HG02798 (cell line): Measurements from ENCODE around the gene RNF13.

Source experiments
- ATAC-seq: cut with Tn5 transposase; IDR thresholded peaks from one replicate; pipeline ENCODE4 v1.9.1; 2021; ENCODE audit warnings: mild to moderate bottlenecking; ENCODE audit not compliant: unreplicated experiment, poor library complexity

RNF13 gene, protein sequence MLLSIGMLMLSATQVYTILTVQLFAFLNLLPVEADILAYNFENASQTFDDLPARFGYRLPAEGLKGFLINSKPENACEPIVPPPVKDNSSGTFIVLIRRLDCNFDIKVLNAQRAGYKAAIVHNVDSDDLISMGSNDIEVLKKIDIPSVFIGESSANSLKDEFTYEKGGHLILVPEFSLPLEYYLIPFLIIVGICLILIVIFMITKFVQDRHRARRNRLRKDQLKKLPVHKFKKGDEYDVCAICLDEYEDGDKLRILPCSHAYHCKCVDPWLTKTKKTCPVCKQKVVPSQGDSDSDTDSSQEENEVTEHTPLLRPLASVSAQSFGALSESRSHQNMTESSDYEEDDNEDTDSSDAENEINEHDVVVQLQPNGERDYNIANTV

DNA sequence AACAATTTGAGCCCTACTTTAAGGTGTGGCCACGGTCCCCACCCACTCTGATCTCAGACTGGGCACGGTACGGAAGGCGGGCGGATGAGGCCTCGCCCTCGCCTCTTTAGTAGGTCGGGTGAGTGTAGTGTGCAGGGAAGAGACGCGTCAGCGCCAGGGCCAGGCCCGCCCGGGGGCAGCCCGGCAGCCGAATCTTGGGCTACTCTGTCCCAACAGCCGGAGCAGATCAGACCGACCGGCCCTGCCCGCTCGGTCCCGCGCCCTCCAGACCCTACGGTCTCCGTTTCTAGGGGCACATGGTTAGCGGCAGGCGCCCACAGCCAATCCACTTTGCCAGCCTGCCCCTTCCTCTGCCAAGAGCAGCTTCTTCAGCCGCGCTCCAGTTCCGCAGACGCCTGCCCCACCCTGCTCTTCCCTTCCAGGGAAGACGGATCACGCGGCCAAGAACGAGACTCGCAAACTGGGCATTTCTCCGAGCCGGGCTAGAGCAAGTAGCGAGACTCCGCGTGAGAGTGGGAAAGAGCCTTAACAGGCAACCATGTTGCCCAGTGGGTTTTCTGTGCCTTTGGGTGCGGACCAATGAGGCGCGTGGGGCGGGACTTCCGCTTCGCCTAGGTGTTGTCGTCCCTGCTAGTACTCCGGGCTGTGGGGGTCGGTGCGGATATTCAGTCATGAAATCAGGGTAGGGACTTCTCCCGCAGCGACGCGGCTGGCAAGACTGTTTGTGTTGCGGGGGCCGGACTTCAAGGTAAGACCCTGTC, at the start of gene RNF13:
RNF13 (plus strand) TSS at position 610 of the 761 bp plus-strand sequence. CDS start 32,812 bp downstream, outside the sequence.
- ATAC-seq, result peak; percentile 95

DNA sequence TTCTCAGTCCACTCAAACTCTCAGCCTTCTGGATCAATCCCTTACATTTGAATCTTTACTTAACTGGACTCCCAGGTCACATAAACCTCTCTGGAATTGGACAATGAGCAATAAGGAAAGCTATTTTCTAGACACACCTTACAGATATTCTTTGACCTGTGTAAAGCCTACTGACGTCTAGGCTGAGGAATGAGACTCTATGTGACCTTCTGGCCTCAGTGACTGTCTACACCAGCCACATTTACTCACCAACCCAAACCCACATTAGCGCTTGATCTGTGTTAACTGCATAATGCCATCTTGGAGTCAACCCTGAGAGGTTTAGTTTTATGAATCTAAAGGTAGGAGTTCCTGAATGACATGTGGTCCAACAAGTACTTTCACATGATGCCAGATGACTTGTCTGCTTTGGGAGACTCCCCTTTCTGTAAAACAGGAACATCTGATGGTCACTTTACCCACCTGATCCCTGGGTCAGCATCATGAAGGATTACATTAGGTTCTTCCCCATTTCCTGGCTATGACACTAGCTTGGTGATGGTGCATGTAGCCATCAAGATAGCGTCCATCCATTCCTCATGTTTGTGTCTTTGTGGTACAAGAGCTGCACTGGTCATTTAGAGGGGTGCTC, 49.3 kb upstream of the RNF13 start:
- no peak for ATAC-seq

DNA sequence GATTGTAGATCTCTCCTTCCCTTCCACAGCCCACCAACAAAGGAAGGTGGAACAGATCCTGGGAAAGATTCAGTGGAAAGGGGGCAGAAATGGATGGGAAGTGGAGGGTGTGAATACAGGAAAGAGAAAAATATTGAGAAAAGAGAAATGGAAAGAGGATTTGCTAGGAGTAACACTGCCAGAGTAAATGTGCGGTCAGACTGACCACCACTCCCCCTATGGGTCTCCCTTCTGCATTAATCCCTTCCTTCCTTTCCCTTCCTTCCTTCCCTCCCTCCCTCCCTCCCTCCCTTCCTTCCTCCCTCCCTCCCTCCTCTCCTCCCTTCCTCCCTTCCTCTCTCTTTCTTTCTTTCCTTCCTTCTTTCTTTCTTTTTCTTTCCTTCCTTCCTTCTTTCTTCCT, 48.7 kb upstream of the RNF13 start:
- no peak for ATAC-seq

DNA sequence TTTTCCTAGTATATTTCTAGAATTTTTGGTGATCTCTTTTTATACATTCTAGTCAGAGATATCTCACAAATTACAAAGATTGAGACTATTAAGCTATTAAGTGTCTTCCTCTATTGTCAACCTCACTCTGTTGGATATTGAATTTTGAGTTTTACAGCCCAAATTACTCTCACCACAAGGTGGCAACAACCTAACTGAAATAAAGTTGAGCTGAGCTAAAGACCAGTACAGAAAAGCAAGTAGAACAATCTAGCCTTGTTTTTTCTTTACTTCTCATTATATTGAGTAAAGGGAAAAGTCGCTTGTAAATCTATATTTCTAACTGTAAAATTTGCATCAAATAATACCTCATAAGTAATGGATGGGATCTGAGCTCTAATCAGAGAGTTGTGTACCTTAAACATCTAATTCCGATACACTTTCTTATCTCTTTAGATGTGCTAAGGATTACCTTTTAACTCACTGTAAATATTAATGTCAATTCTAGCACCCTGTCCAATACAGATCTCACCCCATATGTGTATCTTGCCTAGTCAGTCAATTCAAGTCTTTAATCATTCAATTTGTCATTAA, 47.2 kb upstream of the RNF13 start:
- ATAC-seq, result no peak

DNA sequence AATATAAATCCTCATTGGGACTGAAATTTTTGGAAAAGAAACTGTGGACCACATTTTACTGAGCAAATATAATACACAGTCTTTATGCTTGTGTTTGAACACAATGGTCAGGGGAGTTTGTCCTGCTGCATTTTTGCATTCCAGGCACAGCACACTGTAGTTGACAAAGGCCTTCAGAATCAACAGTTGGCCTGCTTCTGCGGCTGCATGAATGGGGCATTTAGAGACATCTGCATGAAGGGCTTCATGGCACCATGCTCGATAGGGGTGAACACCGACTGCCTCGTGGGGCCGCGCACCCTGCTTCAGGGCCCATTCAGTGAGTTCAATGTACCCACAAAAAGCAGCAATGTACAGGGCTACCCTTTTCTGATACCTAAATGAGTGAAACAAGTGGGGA, 45.3 kb upstream of the RNF13 start:
- ATAC-seq, result no peak

DNA sequence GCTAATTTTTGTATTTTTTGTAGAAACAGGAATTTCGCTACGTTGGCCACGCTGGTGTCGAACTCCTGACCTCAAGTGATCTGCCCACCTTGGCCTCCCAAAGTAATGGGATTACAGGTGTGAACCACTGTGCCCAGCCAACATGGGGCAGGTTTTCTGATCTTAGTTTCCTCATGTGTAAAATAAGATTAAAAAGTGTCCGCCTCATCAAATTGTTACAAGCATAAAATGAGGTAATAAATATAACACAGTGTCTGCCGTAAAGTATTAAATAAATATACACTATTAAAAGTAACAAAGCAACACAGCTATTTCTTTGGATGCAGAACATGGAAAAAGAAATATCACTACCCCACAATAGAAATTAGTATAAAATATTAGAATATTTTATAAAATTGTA, 44.3 kb upstream of the RNF13 start:
- no peak for ATAC-seq

DNA sequence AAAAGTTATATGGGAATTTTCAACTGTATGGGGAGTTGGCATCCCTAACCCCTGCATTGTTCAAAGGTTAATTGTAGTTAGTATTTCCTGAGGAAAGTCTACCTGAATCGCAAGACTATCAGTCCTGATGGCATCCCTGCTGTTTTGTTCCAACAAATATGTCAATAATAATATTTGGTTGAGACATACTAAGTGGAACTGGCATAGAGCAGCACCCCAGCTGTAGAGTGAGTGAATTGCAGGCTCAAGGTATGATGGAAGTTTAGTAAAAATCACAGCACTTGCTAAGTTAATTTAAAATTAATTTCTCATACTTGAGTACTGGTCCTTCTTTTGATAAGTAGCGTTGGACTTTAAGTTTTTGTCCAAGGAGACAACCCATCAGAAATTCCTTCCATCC, 42.8 kb upstream of the RNF13 start:
- ATAC-seq, result no peak

DNA sequence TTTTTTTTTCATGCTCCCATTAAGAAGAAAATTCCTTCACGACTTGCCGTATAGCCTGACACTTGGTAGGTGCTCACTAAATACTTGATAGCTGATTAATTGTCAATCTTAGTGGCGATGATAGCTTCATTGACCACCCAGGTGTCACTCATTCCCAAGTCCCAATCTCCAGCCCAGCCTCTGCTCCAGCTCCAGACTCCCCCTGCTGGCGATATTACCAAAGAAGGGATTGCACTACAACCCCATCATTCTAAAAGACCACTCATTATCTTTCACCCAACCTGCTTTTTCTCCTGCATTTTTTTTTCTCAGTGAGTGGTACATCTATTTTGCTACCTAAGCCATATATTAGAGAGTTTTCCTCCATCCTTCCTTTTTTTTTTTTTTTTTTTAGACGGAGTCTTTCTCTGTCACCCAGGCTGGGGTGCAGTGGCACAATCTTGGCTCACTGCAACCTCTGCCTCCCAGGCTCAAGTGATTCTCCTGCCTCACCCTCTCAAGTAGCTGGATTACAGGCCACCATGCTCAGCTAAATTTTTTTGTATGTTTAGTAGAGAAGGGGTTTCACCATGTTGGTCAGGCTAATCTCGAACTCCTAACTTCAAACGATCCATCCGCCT, 41.3 kb upstream of the RNF13 start:
- peak; percentile 68 for ATAC-seq

DNA sequence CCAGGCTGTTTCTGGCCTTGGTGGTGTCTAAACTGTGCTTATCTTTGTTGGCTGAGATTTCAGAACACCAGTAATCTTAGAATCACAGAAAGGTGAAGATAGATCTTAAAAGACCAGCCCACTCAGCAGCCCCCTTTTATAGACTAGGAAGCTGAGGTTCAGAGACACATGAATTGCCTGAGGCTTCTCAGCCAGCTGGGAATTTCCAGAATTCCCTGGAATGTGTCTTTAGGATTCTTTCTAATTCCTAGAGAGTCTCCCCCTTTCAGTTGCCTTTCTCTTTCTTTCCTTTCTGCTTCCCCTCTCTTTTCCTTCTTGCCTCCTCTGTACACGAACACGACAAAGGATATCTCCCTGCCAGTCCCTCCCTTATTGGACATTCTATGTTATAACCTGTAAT, 40.2 kb upstream of the RNF13 start:
- ATAC-seq, result no peak

DNA sequence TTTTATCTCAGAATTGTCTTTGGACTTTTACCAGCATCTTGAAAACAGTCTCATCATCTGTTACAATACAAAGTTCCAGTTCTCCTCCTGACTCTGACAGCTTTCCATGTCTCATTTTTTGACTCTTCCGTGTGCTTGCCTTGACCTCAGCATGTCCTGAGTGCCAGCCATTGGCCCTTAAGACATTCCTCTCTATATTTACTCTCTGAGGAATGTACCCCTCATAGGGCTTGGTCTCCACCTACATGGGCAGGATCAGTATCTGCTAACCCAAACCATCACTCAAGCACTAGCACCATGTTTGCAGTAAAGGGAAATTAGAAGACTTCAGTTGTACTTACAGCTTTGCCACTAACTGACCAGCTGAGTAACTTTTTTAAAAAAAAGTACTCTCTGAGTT, 36.8 kb upstream of the RNF13 start:
- no peak for ATAC-seq

DNA sequence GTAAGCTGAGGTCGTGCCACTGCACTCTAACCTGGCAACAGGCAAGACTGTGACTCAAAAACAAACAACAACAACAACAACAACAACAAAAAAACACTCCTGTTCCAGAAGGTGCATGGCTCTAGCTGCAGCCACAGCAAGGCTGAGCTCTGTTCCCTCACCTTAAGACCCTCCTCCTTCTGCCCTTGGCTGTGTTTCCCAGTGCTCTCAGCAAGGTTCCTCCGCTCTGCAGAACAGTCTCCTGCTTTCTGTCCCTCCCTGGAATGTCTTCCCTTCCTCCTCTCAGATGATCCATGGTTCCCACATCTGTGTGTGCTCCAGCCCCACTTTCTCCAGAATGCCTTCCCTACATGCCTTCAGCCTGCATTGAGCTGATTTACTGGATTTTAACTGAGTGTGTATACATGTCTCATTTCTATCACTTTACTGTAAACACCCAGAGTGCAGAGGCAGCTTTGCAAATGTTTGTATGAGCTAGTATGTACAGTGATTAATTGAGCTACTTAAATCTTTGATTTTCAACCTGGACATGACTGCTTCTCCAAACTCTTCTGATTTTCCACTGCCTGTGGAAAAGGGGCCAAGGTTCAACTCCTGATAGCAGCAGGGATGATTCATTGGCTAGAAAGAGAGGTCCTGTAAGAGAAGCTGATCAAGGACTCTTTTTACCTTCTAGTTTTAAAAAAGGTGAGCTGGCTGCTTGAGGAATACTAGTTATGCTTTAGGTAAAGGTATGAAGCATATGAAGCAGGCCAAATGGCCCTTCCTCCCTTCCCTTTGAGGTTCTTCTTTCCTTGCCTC, 35.4 kb upstream of the RNF13 start:
- no peak for ATAC-seq

DNA sequence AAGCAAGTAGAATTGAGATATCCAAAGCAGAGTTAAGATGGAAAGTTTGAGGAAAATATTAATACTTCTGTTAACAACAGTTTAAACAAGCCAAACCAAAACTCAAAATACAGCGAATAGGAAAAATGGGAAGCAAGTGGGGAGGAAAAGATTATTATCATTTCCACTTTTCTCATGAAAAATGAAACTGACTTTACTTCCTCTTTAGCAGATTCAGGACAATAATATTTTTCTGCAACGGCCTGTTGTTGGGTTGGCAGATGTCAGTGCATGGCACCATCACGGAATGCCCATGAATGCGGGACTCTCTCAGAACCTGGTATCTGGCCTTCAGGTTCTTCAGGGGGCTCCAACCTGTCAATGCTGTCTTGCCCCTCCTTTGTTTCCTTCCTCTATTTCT, 31.8 kb upstream of the RNF13 start:
- no peak for ATAC-seq

DNA sequence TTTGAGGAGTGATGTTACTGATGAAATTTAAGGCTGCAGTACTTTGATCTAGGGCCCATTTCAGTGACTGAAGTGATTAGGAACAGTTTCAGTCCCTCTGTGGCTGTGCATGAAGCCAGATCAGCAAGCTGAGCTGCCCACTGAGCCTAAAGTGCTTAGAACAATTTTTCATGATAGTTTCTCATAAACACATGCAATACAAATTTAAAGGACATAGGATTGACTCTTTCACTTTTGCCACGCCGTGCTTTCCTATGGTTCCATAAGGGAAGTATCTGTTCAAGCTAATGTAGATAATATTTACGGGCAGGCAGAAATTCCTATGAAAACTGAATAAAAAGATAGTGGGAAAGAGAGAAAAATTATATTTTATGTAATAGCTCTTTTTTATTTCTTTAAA, 31.3 kb upstream of the RNF13 start:
- no peak for ATAC-seq

DNA sequence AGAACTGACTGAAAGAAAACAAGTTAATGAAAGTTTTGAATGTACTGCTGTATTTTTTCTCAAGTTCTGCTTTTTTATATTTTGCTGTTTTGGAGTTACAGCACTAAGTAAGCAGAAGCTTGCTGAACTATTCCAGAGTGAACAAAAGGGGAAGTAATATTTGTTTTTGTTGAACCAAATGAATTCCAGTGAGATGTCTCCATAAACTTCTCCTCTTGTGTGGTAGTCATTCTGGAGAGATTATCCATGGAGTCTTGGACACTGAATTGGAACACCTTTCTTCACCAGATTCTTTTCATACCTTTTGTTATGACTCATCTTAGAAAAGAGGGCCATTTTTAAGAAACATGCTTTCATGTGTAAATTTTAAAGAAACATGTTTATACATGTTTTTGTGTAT, 29.4 kb upstream of the RNF13 start:
- no peak for ATAC-seq

DNA sequence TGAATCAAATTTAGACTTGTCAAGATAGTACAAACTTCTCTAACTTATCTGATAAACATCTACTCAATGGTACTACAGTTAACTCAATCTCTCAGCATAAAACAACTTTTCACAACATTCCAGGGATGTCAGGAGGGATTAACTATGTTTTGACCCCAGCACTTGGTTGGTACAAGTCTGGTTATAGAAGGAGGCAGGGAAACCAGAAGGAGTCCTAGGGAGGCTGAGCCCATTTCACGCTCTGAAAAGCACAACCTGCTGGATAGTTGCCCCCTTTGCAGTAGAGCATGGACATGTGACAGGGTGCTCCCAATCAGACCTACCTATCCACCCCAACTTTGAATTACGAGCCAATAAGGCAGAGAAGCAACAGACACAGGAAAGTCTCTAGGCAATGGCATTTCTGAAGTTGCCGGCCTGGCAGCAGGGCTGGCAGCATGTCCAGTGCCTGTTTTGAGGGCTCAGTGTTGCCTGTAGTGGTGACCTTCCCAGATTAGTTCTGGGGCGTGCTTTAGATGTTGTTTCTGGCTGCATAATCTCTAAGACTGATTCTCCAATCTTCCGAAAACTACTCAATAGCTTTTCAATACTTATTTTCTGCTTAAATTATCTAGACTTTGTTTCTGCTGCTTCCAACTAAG, 28.8 kb upstream of the RNF13 start:
- no peak for ATAC-seq

DNA sequence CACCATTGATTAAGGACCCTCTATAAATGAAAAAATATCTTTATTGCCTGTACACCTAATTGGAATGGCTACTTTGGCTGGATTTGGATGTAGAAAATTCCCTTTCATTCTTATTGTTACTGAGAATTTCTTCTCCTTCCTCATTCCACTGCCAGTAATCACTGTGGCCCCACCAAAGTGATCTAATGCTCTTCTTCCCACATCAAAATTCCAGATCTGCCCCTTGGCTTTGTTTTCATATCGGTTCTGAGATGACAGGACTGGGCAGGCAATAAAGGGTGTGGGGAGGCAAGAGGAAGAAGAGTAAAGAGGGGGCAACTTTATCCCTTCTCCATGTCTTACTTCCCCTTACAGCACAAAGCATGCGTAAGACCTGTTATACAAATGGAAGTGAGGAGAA, 22.7 kb upstream of the RNF13 start:
- ATAC-seq, result no peak

DNA sequence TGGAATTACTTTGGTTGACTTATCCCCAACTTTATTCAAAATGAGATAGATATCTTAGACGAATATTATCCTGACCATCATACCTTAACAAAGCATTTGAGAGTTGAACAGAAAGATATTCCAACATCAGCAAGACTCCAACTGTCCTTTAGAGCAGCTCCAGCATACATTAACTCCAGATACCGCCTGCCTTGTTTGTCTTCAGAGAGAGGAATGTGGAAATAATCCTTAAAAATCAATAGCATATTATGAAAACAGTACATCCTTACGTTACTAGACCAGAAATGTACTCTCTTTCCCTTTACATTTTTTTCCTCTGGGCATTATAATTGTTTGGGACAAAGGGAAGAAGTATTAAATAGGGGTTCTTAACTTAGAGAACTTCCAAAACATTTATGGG, 22.3 kb upstream of the RNF13 start:
- ATAC-seq, result no peak

DNA sequence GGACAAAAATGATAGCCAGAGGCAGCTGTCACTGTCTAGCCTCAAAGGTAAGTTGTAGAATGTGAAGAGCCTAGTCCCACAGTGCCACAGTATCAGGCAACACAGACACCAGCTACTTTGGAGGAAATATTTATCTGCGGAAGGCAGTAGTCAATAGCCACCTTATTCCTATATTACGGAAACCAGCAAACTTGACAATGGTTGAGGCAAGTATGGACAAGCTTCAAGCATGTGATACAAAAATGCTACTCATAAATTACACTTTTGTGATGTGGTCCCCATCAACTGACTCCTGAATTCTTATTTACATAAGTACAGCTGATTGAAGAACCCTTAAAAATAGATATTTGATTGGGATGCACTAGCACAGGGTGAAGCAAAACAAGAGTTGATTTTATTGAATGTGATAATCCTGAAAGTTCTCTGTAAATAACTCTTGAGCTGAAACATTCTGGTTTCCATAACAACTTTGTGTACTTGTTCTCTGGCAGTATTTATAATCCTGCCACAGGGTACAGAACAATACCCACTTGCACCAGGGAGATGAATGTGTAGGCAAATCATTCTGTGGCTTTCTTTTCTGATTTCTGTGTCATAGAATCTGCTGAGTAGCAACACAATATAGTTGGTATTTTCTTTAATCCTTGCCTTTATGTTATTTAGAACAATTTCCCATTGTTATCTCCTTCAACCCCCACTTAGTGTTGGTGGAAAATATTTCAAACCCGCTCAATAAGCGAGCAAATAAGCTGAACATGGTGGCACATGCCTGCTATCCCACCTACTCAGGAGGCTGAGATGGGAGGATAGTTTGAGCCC, 20.4 kb upstream of the RNF13 start, which contains the start of gene ANKUB1:
ANKUB1 (minus strand) TSS at position 103 of the 819 bp plus-strand sequence. CDS start 188 bp downstream, outside the sequence.
- ATAC-seq, result no peak
